ENCODE results near the gene SLC38A5. TPM values are rescaled to one million over a fixed set of nuclear protein-coding genes. Genes with fewer than 3 reads are reported as not detected.
A peak's percentile ranks its signal among the peaks of the same experiment; 100 is the strongest.

The SLC38A5 gene
- total RNA-seq, 4 donors from 2014 or later: 0.46 to 0.69 TPM; not detected in 2

- in situ Hi-C loops (cut with MboI; ENCODE audit: low sequenced_read_pairs in 4 of 4) (no loop called here), intact Hi-C loops (cut with DNase I; ENCODE audit: low total_unique reads) (no loop called here)
- DNase-seq (no peak), ATAC-seq (no peak)
- no peak overlapping the region for H3K4me3 ChIP-seq
- no peak for TF ChIP-seq CTCF (IDR thresholded peaks at IDR 0.05 in 4 of 5, conservative IDR thresholded peaks at IDR 0.05 in 1 of 5)
- no peak for TF ChIP-seq POLR2A (IDR thresholded peaks at IDR 0.05)
- H3K27me3 ChIP-seq: no peaks in the 10 kb centered on the region
- H3K9me3 ChIP-seq: no peaks in the 10 kb centered on the region
- no peaks in the 10 kb centered on the region for H3K4me1 ChIP-seq
- no peaks in the 10 kb centered on the region for H3K36me3 ChIP-seq
- no peak overlapping the region for H3K27ac ChIP-seq
Observed at GRCh38 chrX:48511560-48511959, 41.5 kb upstream of the SLC38A5 start.

GRCh38 chrX:48509619-48510018 is 39.6 kb upstream of the SLC38A5 start:
- intact Hi-C loops (cut with DNase I; ENCODE audit: low total_unique reads): no loop called here
- in situ Hi-C loops (cut with MboI; ENCODE audit: low sequenced_read_pairs in 4 of 4): no loop called here
- TF ChIP-seq CTCF (IDR thresholded peaks at IDR 0.05 in 4 of 5, conservative IDR thresholded peaks at IDR 0.05 in 1 of 5) (no peak), POLR2A (IDR thresholded peaks at IDR 0.05) (no peak)

GRCh38 chrX:48509245-48509590 is 39.2 kb upstream of the SLC38A5 start:
- no peak for ATAC-seq
- intact Hi-C loops (cut with DNase I; ENCODE audit: low total_unique reads): no loop called here
- peak overlapping the region; percentile 68 to 78 (median 76) for H3K4me3 ChIP-seq

More at GRCh38 chrX:48509619-48510018, 39.6 kb upstream of the SLC38A5 start:
- H3K36me3 ChIP-seq: no peaks in the 10 kb centered on the region
- H3K27me3 ChIP-seq: no peaks in the 10 kb centered on the region
- no peaks in the 10 kb centered on the region for H3K9me3 ChIP-seq
- H3K27ac ChIP-seq: no peak overlapping the region
- H3K4me1 ChIP-seq: no peaks in the 10 kb centered on the region
- DNase-seq (no peak), ATAC-seq (no peak)
- H3K4me3 ChIP-seq: peak overlapping the region; percentile 68 to 78 (median 76)

GRCh38 chrX:48508400-48509244 is 38.6 kb upstream of the SLC38A5 start, which contains the start of gene PORCN:
PORCN (plus strand) TSS chrX:48508992; CDS start chrX:48509821, 829 bp downstream.
- H3K9me3 ChIP-seq: no peaks in the 10 kb centered on the region
- intact Hi-C loops (cut with DNase I; ENCODE audit: low total_unique reads): loop anchor here (1.0 kb wide), 2 partner anchors 31 to 32 kb away; partner anchors contain the start of genes FTSJ1 and TBC1D25
- peak within 1 kb of the TSS; percentile 68 to 78 (median 76) for H3K4me3 ChIP-seq
- DNase-seq (peak; percentile 70 to 76), ATAC-seq (peak; percentile 91 to 94)
- no peaks in the 10 kb centered on the region for H3K36me3 ChIP-seq
- no peaks in the 10 kb centered on the region for H3K4me1 ChIP-seq
- peak within 1 kb of the TSS; percentile 83 to 85 (median 84) for H3K27ac ChIP-seq
- H3K27me3 ChIP-seq: no peaks in the 10 kb centered on the region
- in situ Hi-C loops (cut with MboI; ENCODE audit: low sequenced_read_pairs in 4 of 4): no loop called here
- TF ChIP-seq CTCF (IDR thresholded peaks at IDR 0.05 in 4 of 5, conservative IDR thresholded peaks at IDR 0.05 in 1 of 5) (no peak), POLR2A (IDR thresholded peaks at IDR 0.05) (peak; percentile 53 to 61)

More at GRCh38 chrX:48509245-48509590, 39.2 kb upstream of the SLC38A5 start:
- in situ Hi-C loops (cut with MboI; ENCODE audit: low sequenced_read_pairs in 4 of 4): no loop called here
- DNase-seq: no peak
- no peaks in the 10 kb centered on the region for H3K9me3 ChIP-seq
- no peaks in the 10 kb centered on the region for H3K27me3 ChIP-seq
- H3K36me3 ChIP-seq: no peaks in the 10 kb centered on the region
- TF ChIP-seq POLR2A (IDR thresholded peaks at IDR 0.05): no peak
- TF ChIP-seq CTCF (IDR thresholded peaks at IDR 0.05 in 4 of 5, conservative IDR thresholded peaks at IDR 0.05 in 1 of 5): no peak
- H3K27ac ChIP-seq: peak overlapping the region; percentile 83 to 85 (median 84)
- no peaks in the 10 kb centered on the region for H3K4me1 ChIP-seq

Measured in gastrocnemius medialis (tissue), 4 donors.